ENCODE data around the gene KLHL14.

GRCh38 chr18:32810314-32810713 lies 37.5 kb upstream of the KLHL14 start:
- TF ChIP-seq CTCF (IDR thresholded peaks at IDR 0.05) (no peak), POLR2A (IDR thresholded peaks at IDR 0.05) (no peak)
